Kidney epithelial cell (primary cell): Measurements from ENCODE around the gene SHB. TPM values are rescaled to one million over a fixed set of nuclear protein-coding genes. Genes with fewer than 3 reads are reported as not detected.

Source experiments
- DNase-seq: peaks from one replicate; pipeline ENCODE4 v3.0.0-alpha.2; 2010; ENCODE audit warnings: low read depth
- H3K27me3 ChIP-seq: 2 replicates; pipeline ENCODE4 v1.6.0; 2011; ENCODE audit warnings: low read length; ENCODE audit not compliant: control insufficient read depth, insufficient read depth
- H3K36me3 ChIP-seq: 2 replicates; pipeline ENCODE4 v1.5.1; 2011; ENCODE audit warnings: low read length; ENCODE audit not compliant: control insufficient read depth, insufficient read depth
- H3K4me3 ChIP-seq: 2 replicates; pipeline ENCODE4 v1.5.1; 2011; ENCODE audit warnings: low read depth, mild to moderate bottlenecking, control low read depth, low read length
- CTCF ChIP-seq: IDR thresholded peaks from 2 replicates; pipeline ENCODE4 v1.5.1; 2011; ENCODE audit warnings: mild to moderate bottlenecking, moderate library complexity, low read length, control low read depth, inconsistent platforms; ENCODE audit not compliant: insufficient read depth, poor library complexity, severe bottlenecking
- total RNA-seq: library from RNA; depleted of rRNA; stranded (reverse); fragments of >200 nt; gene quantifications from 2 replicates; pipeline ENCODE4 v1.2.3, GENCODE V29; 2015

Gene SHB
- total RNA-seq, 1 donor from 2014 or later: 39.1 TPM

- Histone ChIP-seq H3K36me3 (no peaks in the 10 kb centered on the region), H3K27me3 (no peaks in the 10 kb centered on the region), H3K4me3 (no peak overlapping the region)
- TF ChIP-seq CTCF: no peak
- DNase-seq: no peak
Measured at GRCh38 chr9:38039090-38039906, 29.7 kb downstream of the SHB start.

- H3K27me3 ChIP-seq: no peaks in the 10 kb centered on the region
- no peak for DNase-seq
- no peak overlapping the region for H3K4me3 ChIP-seq
- H3K36me3 ChIP-seq: no peaks in the 10 kb centered on the region
- no peak for TF ChIP-seq CTCF
Measured at GRCh38 chr9:38038307-38039089, 30.5 kb downstream of the SHB start.

GRCh38 chr9:38037981-38038306, 31.1 kb downstream of the SHB start:
- no peaks in the 10 kb centered on the region for H3K36me3 ChIP-seq
- H3K4me3 ChIP-seq: no peak overlapping the region
- no peaks in the 10 kb centered on the region for H3K27me3 ChIP-seq
- TF ChIP-seq CTCF: no peak
- DNase-seq: no peak

- TF ChIP-seq CTCF: no peak
- no peak for DNase-seq
- H3K4me3 ChIP-seq: no peak overlapping the region
- no peaks in the 10 kb centered on the region for H3K36me3 ChIP-seq
- H3K27me3 ChIP-seq: no peaks in the 10 kb centered on the region
Measured at GRCh38 chr9:38036359-38037084, 32.5 kb downstream of the SHB start.

- TF ChIP-seq CTCF: no peak
- Histone ChIP-seq H3K4me3 (no peak overlapping the region), H3K27me3 (no peaks in the 10 kb centered on the region), H3K36me3 (no peaks in the 10 kb centered on the region)
- no peak for DNase-seq
Measured at GRCh38 chr9:38035873-38036272, 33.2 kb downstream of the SHB start.
